Panc1 (cell line): ENCODE measurements around the gene SLC10A4. TPM values are rescaled to one million over a fixed set of nuclear protein-coding genes. Genes with fewer than 3 reads are reported as not detected.

Experiments
- ATAC-seq: fragments of 200-7000 bp; cut with Tn5 transposase; 2 replicates; pipeline ENCODE4 v1.9.1; 2020; ENCODE audit warnings: mild to moderate bottlenecking, moderate library complexity
- BruUV-seq: library from RNA; stranded (reverse); fragments of 400-500 nt; replicated peaks from 2 replicates; lab custom pipeline; 2021; lab: Mats Ljungman, UMichigan
- CTCF ChIA-PET: fragments of 300-600 bp; sonication (Branson Sonifier 250); formaldehyde crosslinking; loops from one replicate; lab custom pipeline; 2022; ENCODE audit warnings: antibody characterized with exemption; lab: Charles Lee
- POLR2A ChIA-PET: fragments of 300-600 bp; sonication (Branson Sonifier 250); formaldehyde crosslinking; loops from one replicate; lab custom pipeline; 2022; ENCODE audit warnings: antibody characterized with exemption; lab: Charles Lee
- DNase-seq: peaks from one replicate; pipeline ENCODE4 v3.0.0-alpha.2; 2010; ENCODE audit warnings: low read depth, low spot score
- H3K27ac ChIP-seq: 2 replicates; pipeline ENCODE4 v1.5.1; 2011; ENCODE audit warnings: mild to moderate bottlenecking, low read length, inconsistent platforms
- H3K27me3 ChIP-seq: fragments of 200-500 bp; sonication (Bioruptor generic); 2 replicates; pipeline ENCODE4 v1.6.0; 2014; ENCODE audit warnings: low read length, inconsistent platforms; ENCODE audit not compliant: control insufficient read depth, insufficient read depth
- H3K36me3 ChIP-seq: fragments of 200-500 bp; sonication (Bioruptor generic); 2 replicates; pipeline ENCODE4 v1.5.1; 2014; ENCODE audit warnings: inconsistent platforms, mild to moderate bottlenecking, low read length, moderate library complexity; ENCODE audit not compliant: control insufficient read depth, insufficient read depth
- H3K4me1 ChIP-seq: 2 replicates; pipeline ENCODE4 v1.5.1; 2011; ENCODE audit warnings: inconsistent platforms, mild to moderate bottlenecking, low read length, moderate library complexity; ENCODE audit not compliant: control insufficient read depth, insufficient read depth
- H3K4me3 ChIP-seq, 2 experiments: 2 replicates each; pipeline ENCODE4 v1.5.1; 2011 to 2012; ENCODE audit warnings: low read depth in 2 of 2, low read length in 2 of 2, mild to moderate bottlenecking in 2 of 2, inconsistent platforms in 1 of 2, moderate library complexity in 1 of 2
- H3K9me3 ChIP-seq: fragments of 200-500 bp; sonication (Bioruptor generic); 2 replicates; pipeline ENCODE4 v1.5.1; 2014; ENCODE audit warnings: low read depth, mild to moderate bottlenecking, inconsistent platforms, low read length, moderate library complexity; ENCODE audit not compliant: control insufficient read depth, insufficient read depth
- POLR2AphosphoS5 ChIP-seq: IDR thresholded peaks from 2 replicates; pipeline ENCODE4 v1.6.1; 2012; ENCODE audit warnings: mild to moderate bottlenecking, low read depth, low read length, moderate library complexity
- SIN3A ChIP-seq: IDR thresholded peaks from 2 replicates; pipeline ENCODE4 v1.6.1; 2012; ENCODE audit warnings: low read depth, mild to moderate bottlenecking, low read length, moderate library complexity, borderline replicate concordance; ENCODE audit not compliant: insufficient read depth
- TCF7L2 ChIP-seq: IDR thresholded peaks from 2 replicates; pipeline ENCODE4 v1.6.1; 2011; ENCODE audit warnings: mild to moderate bottlenecking, low read depth, low read length, inconsistent platforms
- in situ Hi-C: cut with HindIII; loops from 2 replicates; pipeline ENCODE4 v1.10.0; 2016; ENCODE audit warnings: low sequenced_read_pairs, low pct_unique_long_range_greater_than_20kb
- intact Hi-C: fragments of 100-400 bp; cut with micrococcal nuclease; formaldehyde crosslinking; loops from one replicate; pipeline ENCODE4 v1.10.0; 2022; ENCODE audit not compliant: unreplicated experiment
- total RNA-seq: library from RNA; stranded (reverse); gene quantifications from one replicate; pipeline ENCODE4 v1.2.1, GENCODE V29; 2021; ENCODE audit not compliant: unreplicated experiment
- TF ChIP-seq, protein P1 (sequence below), 2 experiments: IDR thresholded peaks; 2 replicates each; pipeline ENCODE4 v1.6.1; 2011 to 2012; ENCODE audit warnings: low read depth in 2 of 2, control low read depth in 1 of 2, low read length in 1 of 2, mild to moderate bottlenecking in 1 of 2, moderate library complexity in 1 of 2; ENCODE audit not compliant: insufficient read depth in 1 of 2
- TF ChIP-seq, protein P2 (sequence below): fragments of 450-650 bp; IDR thresholded peaks from 2 replicates; pipeline ENCODE4 v1.5.1; 2017; ENCODE audit warnings: mild to moderate bottlenecking

The SLC10A4 gene
- total RNA-seq, 1 experiment from 2014 or later, result 1.2 TPM

DNA sequence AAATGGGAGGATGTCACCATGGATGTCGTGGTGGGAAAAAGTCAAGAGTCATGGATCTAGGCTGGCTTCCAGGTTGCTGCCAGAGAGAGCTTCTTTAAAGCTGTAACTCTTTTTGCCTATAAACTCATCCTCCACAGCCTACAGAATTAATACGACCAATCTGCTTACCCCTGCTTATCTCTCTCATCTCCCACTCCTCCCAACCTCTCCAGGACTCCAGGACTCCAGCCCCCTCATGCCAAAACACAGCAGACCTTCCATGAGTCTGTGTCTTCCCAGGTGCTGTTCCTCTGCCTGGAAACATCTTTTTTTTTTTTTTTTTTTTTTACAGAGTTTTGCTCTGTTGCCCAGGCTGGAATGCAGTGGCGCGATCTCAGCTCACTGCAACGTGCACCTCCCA, 15.3 kb upstream of the SLC10A4 start:
- H3K27ac ChIP-seq, result no peak overlapping the region
- no peaks in the 10 kb centered on the region for H3K36me3 ChIP-seq
- TF ChIP-seq, protein P1, sequence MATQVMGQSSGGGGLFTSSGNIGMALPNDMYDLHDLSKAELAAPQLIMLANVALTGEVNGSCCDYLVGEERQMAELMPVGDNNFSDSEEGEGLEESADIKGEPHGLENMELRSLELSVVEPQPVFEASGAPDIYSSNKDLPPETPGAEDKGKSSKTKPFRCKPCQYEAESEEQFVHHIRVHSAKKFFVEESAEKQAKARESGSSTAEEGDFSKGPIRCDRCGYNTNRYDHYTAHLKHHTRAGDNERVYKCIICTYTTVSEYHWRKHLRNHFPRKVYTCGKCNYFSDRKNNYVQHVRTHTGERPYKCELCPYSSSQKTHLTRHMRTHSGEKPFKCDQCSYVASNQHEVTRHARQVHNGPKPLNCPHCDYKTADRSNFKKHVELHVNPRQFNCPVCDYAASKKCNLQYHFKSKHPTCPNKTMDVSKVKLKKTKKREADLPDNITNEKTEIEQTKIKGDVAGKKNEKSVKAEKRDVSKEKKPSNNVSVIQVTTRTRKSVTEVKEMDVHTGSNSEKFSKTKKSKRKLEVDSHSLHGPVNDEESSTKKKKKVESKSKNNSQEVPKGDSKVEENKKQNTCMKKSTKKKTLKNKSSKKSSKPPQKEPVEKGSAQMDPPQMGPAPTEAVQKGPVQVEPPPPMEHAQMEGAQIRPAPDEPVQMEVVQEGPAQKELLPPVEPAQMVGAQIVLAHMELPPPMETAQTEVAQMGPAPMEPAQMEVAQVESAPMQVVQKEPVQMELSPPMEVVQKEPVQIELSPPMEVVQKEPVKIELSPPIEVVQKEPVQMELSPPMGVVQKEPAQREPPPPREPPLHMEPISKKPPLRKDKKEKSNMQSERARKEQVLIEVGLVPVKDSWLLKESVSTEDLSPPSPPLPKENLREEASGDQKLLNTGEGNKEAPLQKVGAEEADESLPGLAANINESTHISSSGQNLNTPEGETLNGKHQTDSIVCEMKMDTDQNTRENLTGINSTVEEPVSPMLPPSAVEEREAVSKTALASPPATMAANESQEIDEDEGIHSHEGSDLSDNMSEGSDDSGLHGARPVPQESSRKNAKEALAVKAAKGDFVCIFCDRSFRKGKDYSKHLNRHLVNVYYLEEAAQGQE (IDR thresholded peaks at IDR 0.05; ENCODE audit: insufficient read depth in 1 of 2, low read depth in 2 of 2, low read length in 1 of 2), result no peak
- no peak for TF ChIP-seq POLR2AphosphoS5
- no peak for TF ChIP-seq TCF7L2
- TF ChIP-seq, protein P2, sequence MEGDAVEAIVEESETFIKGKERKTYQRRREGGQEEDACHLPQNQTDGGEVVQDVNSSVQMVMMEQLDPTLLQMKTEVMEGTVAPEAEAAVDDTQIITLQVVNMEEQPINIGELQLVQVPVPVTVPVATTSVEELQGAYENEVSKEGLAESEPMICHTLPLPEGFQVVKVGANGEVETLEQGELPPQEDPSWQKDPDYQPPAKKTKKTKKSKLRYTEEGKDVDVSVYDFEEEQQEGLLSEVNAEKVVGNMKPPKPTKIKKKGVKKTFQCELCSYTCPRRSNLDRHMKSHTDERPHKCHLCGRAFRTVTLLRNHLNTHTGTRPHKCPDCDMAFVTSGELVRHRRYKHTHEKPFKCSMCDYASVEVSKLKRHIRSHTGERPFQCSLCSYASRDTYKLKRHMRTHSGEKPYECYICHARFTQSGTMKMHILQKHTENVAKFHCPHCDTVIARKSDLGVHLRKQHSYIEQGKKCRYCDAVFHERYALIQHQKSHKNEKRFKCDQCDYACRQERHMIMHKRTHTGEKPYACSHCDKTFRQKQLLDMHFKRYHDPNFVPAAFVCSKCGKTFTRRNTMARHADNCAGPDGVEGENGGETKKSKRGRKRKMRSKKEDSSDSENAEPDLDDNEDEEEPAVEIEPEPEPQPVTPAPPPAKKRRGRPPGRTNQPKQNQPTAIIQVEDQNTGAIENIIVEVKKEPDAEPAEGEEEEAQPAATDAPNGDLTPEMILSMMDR, result no peak
- TF ChIP-seq SIN3A, result no peak
- CTCF ChIA-PET, result no interaction called here
- H3K4me3 ChIP-seq, result no peak overlapping the region
- DNase-seq (no peak), ATAC-seq (no peak)
- POLR2A ChIA-PET, result no interaction called here
- H3K4me1 ChIP-seq, result no peaks in the 10 kb centered on the region
- no peaks in the 10 kb centered on the region for H3K27me3 ChIP-seq
- BruUV-seq, result no TSS peak
- intact Hi-C loops, result no loop called here
- no peaks in the 10 kb centered on the region for H3K9me3 ChIP-seq
- in situ Hi-C loops, result no loop called here

DNA sequence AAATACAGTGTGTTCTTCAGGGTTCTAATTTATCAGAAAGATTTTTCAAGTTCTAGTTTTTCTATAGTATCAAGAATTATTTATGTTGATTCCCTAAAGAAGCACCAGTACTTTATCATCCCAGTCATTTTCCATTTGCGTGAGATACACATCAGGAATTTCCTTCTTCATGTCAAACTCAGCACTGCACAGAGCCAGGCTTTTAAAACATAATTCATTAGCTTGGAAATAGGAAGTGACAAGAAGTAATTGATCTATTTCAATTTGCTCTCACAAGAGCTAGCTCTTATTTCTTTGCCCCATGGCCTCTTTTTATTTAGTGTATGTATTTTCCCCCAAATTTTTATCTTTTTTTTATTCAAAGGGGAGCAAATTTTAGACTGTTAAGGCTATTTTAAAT, 13.0 kb upstream of the SLC10A4 start:
- DNase-seq (no peak), ATAC-seq (no peak)
- no peak overlapping the region for H3K27ac ChIP-seq
- in situ Hi-C loops, result no loop called here
- no TSS peak for BruUV-seq
- POLR2A ChIA-PET, result no interaction called here
- H3K4me1 ChIP-seq, result no peaks in the 10 kb centered on the region
- intact Hi-C loops, result no loop called here
- H3K9me3 ChIP-seq, result no peaks in the 10 kb centered on the region
- no peaks in the 10 kb centered on the region for H3K27me3 ChIP-seq
- CTCF ChIA-PET, result no interaction called here
- H3K36me3 ChIP-seq, result no peaks in the 10 kb centered on the region
- TF ChIP-seq SIN3A, result no peak
- TF ChIP-seq TCF7L2, result no peak
- TF ChIP-seq, protein P2, result no peak
- TF ChIP-seq POLR2AphosphoS5, result no peak
- TF ChIP-seq, protein P1 (IDR thresholded peaks at IDR 0.05; ENCODE audit: insufficient read depth in 1 of 2, low read depth in 2 of 2, low read length in 1 of 2), result no peak
- no peak overlapping the region for H3K4me3 ChIP-seq
